Keratinocyte (primary cell): Measurements from ENCODE around the gene NPIPA1. TPM values are rescaled to one million over a fixed set of nuclear protein-coding genes. Genes with fewer than 3 reads are reported as not detected.

Source experiments
- DNase-seq: peaks from one replicate; pipeline ENCODE4 v3.0.0-alpha.2; 2011; ENCODE audit warnings: low read depth, missing footprints, low spot score
- FAIRE-seq: peaks from 2 replicates; lab custom pipeline; 2011; peaks lifted over from hg19 to GRCh38; lab: Jason Lieb, UNC
- H2AFZ ChIP-seq: 2 replicates; pipeline ENCODE4 v1.6.0; 2012; ENCODE audit warnings: low read length, control low read depth, inconsistent platforms; ENCODE audit not compliant: control insufficient read depth
- H3K27ac ChIP-seq: 2 replicates; pipeline ENCODE4 v1.5.1; 2011; ENCODE audit warnings: low read length; ENCODE audit not compliant: control insufficient read depth, insufficient read depth
- H3K27me3 ChIP-seq: 3 replicates; pipeline ENCODE4 v1.6.0; 2011; ENCODE audit warnings: low read length; ENCODE audit not compliant: control insufficient read depth, insufficient read depth; ENCODE audit errors: extremely low read depth
- H3K36me3 ChIP-seq, 2 experiments: 2 replicates in 1 of 2; 3 replicates in 1 of 2; pipeline ENCODE4 v1.5.1; 2011; ENCODE audit warnings: low read length in 2 of 2, mild to moderate bottlenecking in 1 of 2; ENCODE audit not compliant: control insufficient read depth in 2 of 2, insufficient read depth in 2 of 2; ENCODE audit errors: extremely low read depth in 1 of 2
- H3K4me1 ChIP-seq: 3 replicates; pipeline ENCODE4 v1.5.1; 2011; ENCODE audit warnings: low read length; ENCODE audit not compliant: control insufficient read depth, insufficient read depth; ENCODE audit errors: extremely low read depth
- H3K4me2 ChIP-seq: 3 replicates; pipeline ENCODE4 v1.6.0; 2011; ENCODE audit warnings: low read depth, low read length; ENCODE audit not compliant: control insufficient read depth, insufficient read depth; ENCODE audit errors: extremely low read depth
- H3K4me3 ChIP-seq, 3 experiments: fragments of 200-600 bp in 1 of 3; sonication (generic) in 1 of 3; 2 replicates in 2 of 3; 3 replicates in 1 of 3; pipeline ENCODE4 v1.5.1; 2011 to 2016; ENCODE audit warnings: low read length in 3 of 3, mild to moderate bottlenecking in 3 of 3, control low read depth in 2 of 3, inconsistent platforms in 1 of 3, low read depth in 1 of 3, mixed read lengths in 1 of 3, mixed run types in 1 of 3, moderate library complexity in 1 of 3; ENCODE audit not compliant: control insufficient read depth in 2 of 3, insufficient read depth in 2 of 3; ENCODE audit errors: extremely low read depth in 1 of 3
- H3K79me2 ChIP-seq: 2 replicates; pipeline ENCODE4 v1.6.0; 2012; ENCODE audit warnings: low read length; ENCODE audit not compliant: control insufficient read depth, insufficient read depth
- H3K9ac ChIP-seq: 3 replicates; pipeline ENCODE4 v1.6.0; 2011; ENCODE audit warnings: low read length; ENCODE audit not compliant: control insufficient read depth, insufficient read depth; ENCODE audit errors: extremely low read depth
- H3K9me1 ChIP-seq: 3 replicates; pipeline ENCODE4 v1.6.0; 2011; ENCODE audit warnings: low read length; ENCODE audit not compliant: control insufficient read depth, insufficient read depth; ENCODE audit errors: extremely low read depth
- H3K9me3 ChIP-seq: 2 replicates; pipeline ENCODE4 v1.5.1; 2012; ENCODE audit warnings: low read depth, low read length; ENCODE audit not compliant: control insufficient read depth
- H4K20me1 ChIP-seq: 3 replicates; pipeline ENCODE4 v1.6.0; 2011; ENCODE audit warnings: low read length; ENCODE audit not compliant: control insufficient read depth, insufficient read depth; ENCODE audit errors: extremely low read depth
- CTCF ChIP-seq, 3 experiments: IDR thresholded peaks in 1 of 3; conservative IDR thresholded peaks in 1 of 3; optimal IDR thresholded peaks in 1 of 3; 2 replicates in 2 of 3; 3 replicates in 1 of 3; pipeline versions ENCODE3 to v1.5.1; 2011; ENCODE audit warnings: low read length in 3 of 3, mild to moderate bottlenecking in 3 of 3, moderate library complexity in 2 of 3, control low read depth in 1 of 3, inconsistent platforms in 1 of 3; ENCODE audit not compliant: insufficient read depth in 2 of 3; ENCODE audit errors: extremely low read depth in 1 of 3
- EZH2 ChIP-seq: IDR thresholded peaks from one replicate; pipeline ENCODE4 v1.6.1; 2012; ENCODE audit warnings: inconsistent platforms, mild to moderate bottlenecking, low read length, moderate library complexity
- dilution Hi-C: fragments of 300-500 bp; cut with MboI; formaldehyde crosslinking; loops from one replicate; pipeline ENCODE4 v1.7.0; 2020; ENCODE audit warnings: low sequenced_read_pairs; ENCODE audit not compliant: extremely low pct_ligation_motif_present
- polyA plus RNA-seq, 5 experiments: library from polyadenylated mRNA; depleted of rRNA in 3 of 5; stranded (reverse) in 3 of 5; stranded (forward) in 1 of 5; unstranded in 1 of 5; fragments of >200 nt; gene quantifications; 1 replicate in 1 of 5; 2 replicates in 3 of 5; 3 replicates in 1 of 5; pipeline versions ENCODE4 v1.2.1 to v1.2.3, GENCODE V29; 2011 to 2012; ENCODE audit warnings: missing spikeins in 2 of 5, low read depth in 1 of 5, low replicate concordance in 1 of 5

NPIPA1 gene
- polyA plus RNA-seq, 1 donor (not counting 4 experiments of a cell fraction or from before 2014, with no cell fraction given), result 37.2 TPM

GRCh38 chr16:14961405-14962186 is 24.4 kb downstream of the NPIPA1 start:
- Histone ChIP-seq H3K4me2 (no peak overlapping the region), H3K36me3 (no peaks in the 10 kb centered on the region), H3K9me3 (no peaks in the 10 kb centered on the region), H2AFZ (no peak overlapping the region), H3K4me3 (no peak overlapping the region), H3K9ac (no peak overlapping the region), H4K20me1 (no peaks in the 10 kb centered on the region), H3K27ac (no peak overlapping the region), H3K9me1 (no peaks in the 10 kb centered on the region), H3K4me1 (no peaks in the 10 kb centered on the region), H3K27me3 (peaks cover 3% of the 10 kb centered on the region), H3K79me2 (no peaks in the 10 kb centered on the region)
- dilution Hi-C loops, result no loop called here
- FAIRE-seq, result no peak
- no peak for DNase-seq
- TF ChIP-seq EZH2, result no peak
- no peak for TF ChIP-seq CTCF (optimal IDR thresholded peaks at IDR 0.05 in 1 of 3, IDR thresholded peaks at IDR 0.05 in 1 of 3, conservative IDR thresholded peaks at IDR 0.05 in 1 of 3; ENCODE audit: extremely low read depth in 1 of 3, insufficient read depth in 2 of 3, low read length in 3 of 3)

GRCh38 chr16:14963281-14964173 is 26.3 kb downstream of the NPIPA1 start:
- H3K27me3 ChIP-seq, result peaks cover 3% of the 10 kb centered on the region
- dilution Hi-C loops, result no loop called here
- no peak overlapping the region for H3K4me2 ChIP-seq
- no peaks in the 10 kb centered on the region for H4K20me1 ChIP-seq
- TF ChIP-seq CTCF (optimal IDR thresholded peaks at IDR 0.05 in 1 of 3, IDR thresholded peaks at IDR 0.05 in 1 of 3, conservative IDR thresholded peaks at IDR 0.05 in 1 of 3; ENCODE audit: extremely low read depth in 1 of 3, insufficient read depth in 2 of 3, low read length in 3 of 3) (no peak), EZH2 (no peak)
- no peaks in the 10 kb centered on the region for H3K36me3 ChIP-seq
- no peaks in the 10 kb centered on the region for H3K9me3 ChIP-seq
- no peaks in the 10 kb centered on the region for H3K79me2 ChIP-seq
- no peak overlapping the region for H3K4me3 ChIP-seq
- DNase-seq, result no peak
- no peak for FAIRE-seq
- H3K9me1 ChIP-seq, result no peaks in the 10 kb centered on the region
- H3K27ac ChIP-seq, result no peak overlapping the region
- H3K4me1 ChIP-seq, result no peaks in the 10 kb centered on the region
- H2AFZ ChIP-seq, result no peak overlapping the region
- H3K9ac ChIP-seq, result no peak overlapping the region
